Caco-2 (cell line): ENCODE results near the gene DUSP1. TPM values are rescaled to one million over a fixed set of nuclear protein-coding genes. Genes with fewer than 3 reads are reported as not detected.

Experiments used
- BruUV-seq: library from RNA; stranded (reverse); fragments of 400-500 nt; replicated peaks from 2 replicates; lab custom pipeline; 2021; lab: Mats Ljungman, UMichigan
- CTCF ChIA-PET: fragments of 300-600 bp; sonication (Branson Sonifier 250); formaldehyde crosslinking; loops from one replicate; lab custom pipeline; 2022; ENCODE audit warnings: antibody characterized with exemption; lab: Charles Lee
- POLR2A ChIA-PET: fragments of 300-600 bp; sonication (Branson Sonifier 250); formaldehyde crosslinking; loops from one replicate; lab custom pipeline; 2022; ENCODE audit warnings: antibody characterized with exemption; lab: Charles Lee
- DNase-seq, 2 experiments: peaks; one replicate each; pipeline versions ENCODE4 v3.0.0 to v3.0.0-alpha.2; 2020 to 2022
- H3K27me3 ChIP-seq: replicated peaks from 2 replicates; pipeline ENCODE4 v1.6.0; 2011; ENCODE audit warnings: low read length; ENCODE audit not compliant: control insufficient read depth, insufficient read depth
- H3K36me3 ChIP-seq: 2 replicates; pipeline ENCODE4 v1.5.1; 2011; ENCODE audit warnings: low read length; ENCODE audit not compliant: control insufficient read depth, insufficient read depth
- H3K4me1 ChIP-seq: fragments of 250-450 bp; sonication (Bioruptor Pico); 2 replicates; pipeline ENCODE4 v1.5.1; 2020; ENCODE audit warnings: mild to moderate bottlenecking
- H3K4me3 ChIP-seq: 2 replicates; pipeline ENCODE4 v1.5.1; 2011; ENCODE audit warnings: low read depth, mild to moderate bottlenecking, control low read depth, low read length
- H3K9me3 ChIP-seq: fragments of 250-450 bp; sonication (Bioruptor Pico); 2 replicates; pipeline ENCODE4 v1.5.1; 2020; ENCODE audit warnings: mild to moderate bottlenecking, moderate library complexity
- H3K27ac Mint-ChIP-seq: one replicate; pipeline ENCODE4 v1.8.0; 2022; ENCODE audit warnings: mixed read lengths; ENCODE audit not compliant: unreplicated experiment
- H3K27me3 Mint-ChIP-seq: one replicate; pipeline ENCODE4 v1.8.0; 2022; ENCODE audit warnings: mixed read lengths; ENCODE audit not compliant: insufficient read depth, unreplicated experiment
- H3K36me3 Mint-ChIP-seq: one replicate; pipeline ENCODE4 v1.8.0; 2022; ENCODE audit warnings: mild to moderate bottlenecking, mixed read lengths; ENCODE audit not compliant: insufficient read depth, unreplicated experiment
- H3K4me1 Mint-ChIP-seq: one replicate; pipeline ENCODE4 v1.8.0; 2022; ENCODE audit warnings: low read depth, mixed read lengths; ENCODE audit not compliant: unreplicated experiment
- H3K4me3 Mint-ChIP-seq: one replicate; pipeline ENCODE4 v1.8.0; 2022; ENCODE audit warnings: mild to moderate bottlenecking, moderate library complexity, mixed read lengths; ENCODE audit not compliant: unreplicated experiment
- H3K9me3 Mint-ChIP-seq: one replicate; pipeline ENCODE4 v1.8.0; 2022; ENCODE audit warnings: mixed read lengths; ENCODE audit not compliant: unreplicated experiment
- intact Hi-C: fragments of 100-400 bp; cut with micrococcal nuclease; formaldehyde crosslinking; loops from one replicate; pipeline ENCODE4 v1.10.0; 2022; ENCODE audit not compliant: unreplicated experiment
- total RNA-seq: library from RNA; stranded (reverse); gene quantifications from 2 replicates; pipeline ENCODE4 v1.2.3, GENCODE V29; 2022
- TF ChIP-seq, protein P1 (sequence below), 2 experiments: fragments of 200-600 bp in 1 of 2; IDR thresholded peaks; 1 replicate in 1 of 2; 2 replicates in 1 of 2; pipeline versions ENCODE4 v1.5.1 to v1.8.0; 2011 to 2022; ENCODE audit warnings: antibody characterized with exemption in 1 of 2, control low read depth in 1 of 2, inconsistent platforms in 1 of 2, low read depth in 1 of 2, low read length in 1 of 2, mild to moderate bottlenecking in 1 of 2, moderate library complexity in 1 of 2; ENCODE audit not compliant: insufficient read depth in 1 of 2, severe bottlenecking in 1 of 2, unreplicated experiment in 1 of 2

DUSP1 gene
- total RNA-seq, 1 experiment from 2014 or later: 28.3 TPM

DNA sequence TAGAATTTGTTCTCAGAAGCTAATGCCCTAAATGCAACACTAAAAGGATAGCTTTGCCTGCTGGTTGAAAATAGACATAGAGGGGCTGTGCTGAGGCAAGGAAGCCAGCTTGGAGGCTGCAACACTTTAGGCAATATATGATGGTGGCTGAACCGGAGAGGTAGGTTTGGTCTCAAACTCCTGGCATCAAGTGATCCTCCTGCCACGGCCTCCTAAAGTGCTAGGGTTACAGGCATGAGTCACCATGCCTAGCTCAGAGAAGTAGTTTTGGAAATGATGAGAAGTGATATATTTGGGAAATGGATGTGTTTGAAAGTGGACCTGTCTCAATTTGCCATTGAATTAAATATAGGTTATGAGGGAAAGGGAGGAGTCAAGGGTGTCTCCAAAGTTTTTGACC is 10.0 kb downstream of the DUSP1 start:
- no peaks in the 10 kb centered on the region for H3K9me3 ChIP-seq
- CTCF ChIA-PET: interaction anchor here (0.6 to 0.9 kb wide), 2 partner anchors 15 to 551 kb away, joined by 5 to 6 read pairs; no protein-coding TSS in a partner anchor
- no peaks in the 10 kb centered on the region for H3K27me3 Mint-ChIP-seq
- H3K4me3 ChIP-seq: no peak overlapping the region
- TF ChIP-seq, protein P1, sequence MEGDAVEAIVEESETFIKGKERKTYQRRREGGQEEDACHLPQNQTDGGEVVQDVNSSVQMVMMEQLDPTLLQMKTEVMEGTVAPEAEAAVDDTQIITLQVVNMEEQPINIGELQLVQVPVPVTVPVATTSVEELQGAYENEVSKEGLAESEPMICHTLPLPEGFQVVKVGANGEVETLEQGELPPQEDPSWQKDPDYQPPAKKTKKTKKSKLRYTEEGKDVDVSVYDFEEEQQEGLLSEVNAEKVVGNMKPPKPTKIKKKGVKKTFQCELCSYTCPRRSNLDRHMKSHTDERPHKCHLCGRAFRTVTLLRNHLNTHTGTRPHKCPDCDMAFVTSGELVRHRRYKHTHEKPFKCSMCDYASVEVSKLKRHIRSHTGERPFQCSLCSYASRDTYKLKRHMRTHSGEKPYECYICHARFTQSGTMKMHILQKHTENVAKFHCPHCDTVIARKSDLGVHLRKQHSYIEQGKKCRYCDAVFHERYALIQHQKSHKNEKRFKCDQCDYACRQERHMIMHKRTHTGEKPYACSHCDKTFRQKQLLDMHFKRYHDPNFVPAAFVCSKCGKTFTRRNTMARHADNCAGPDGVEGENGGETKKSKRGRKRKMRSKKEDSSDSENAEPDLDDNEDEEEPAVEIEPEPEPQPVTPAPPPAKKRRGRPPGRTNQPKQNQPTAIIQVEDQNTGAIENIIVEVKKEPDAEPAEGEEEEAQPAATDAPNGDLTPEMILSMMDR (IDR thresholded peaks at IDR 0.05; ENCODE audit: insufficient read depth in 1 of 2, low read depth in 1 of 2, low read length in 1 of 2, severe bottlenecking in 1 of 2, unreplicated experiment in 1 of 2): no peak
- no peak overlapping the region for H3K4me3 Mint-ChIP-seq
- peaks cover 14% of the 10 kb centered on the region for H3K4me1 Mint-ChIP-seq
- H3K36me3 Mint-ChIP-seq: peaks cover 17% of the 10 kb centered on the region
- H3K27me3 ChIP-seq: no peaks in the 10 kb centered on the region
- BruUV-seq: no TSS peak
- no peaks in the 10 kb centered on the region for H3K9me3 Mint-ChIP-seq
- peaks cover 8% of the 10 kb centered on the region; the same call in 1 of the 2 replicates for H3K4me1 ChIP-seq
- H3K27ac Mint-ChIP-seq: no peak overlapping the region
- POLR2A ChIA-PET: no interaction called here
- peak in 1 of 2 experiments; percentile 6 for DNase-seq
- H3K36me3 ChIP-seq: no peaks in the 10 kb centered on the region
- intact Hi-C loops: no loop called here

DNA sequence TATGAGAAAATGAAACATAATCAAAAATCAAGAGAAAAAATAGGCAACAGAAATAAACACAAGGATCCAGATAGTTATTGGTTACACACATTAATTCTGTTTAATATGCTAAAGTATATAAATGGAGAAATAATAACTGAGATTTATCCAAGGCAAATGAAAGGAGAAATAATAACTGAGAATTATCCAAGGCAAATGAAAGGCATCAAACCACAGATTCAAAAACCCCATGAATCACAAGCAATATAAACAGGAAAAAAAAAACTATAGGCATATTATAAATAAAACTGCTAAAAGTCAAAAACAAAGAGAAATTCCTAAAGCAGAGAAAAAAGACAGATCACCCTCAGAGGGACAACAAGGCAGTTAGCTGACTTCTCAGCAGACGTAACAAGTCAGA is 10.9 kb downstream of the DUSP1 start:
- ChIA-PET CTCF (interaction anchor here (0.6 kb wide), 1 partner anchor 842 kb away, joined by 3 read pairs; no protein-coding TSS in a partner anchor), POLR2A (no interaction called here)

GRCh38 chr5:172758834-172759149 is 12.2 kb downstream of the DUSP1 start:
- intact Hi-C loops: no loop called here
- no peaks in the 10 kb centered on the region for H3K9me3 Mint-ChIP-seq
- no peaks in the 10 kb centered on the region for H3K4me1 ChIP-seq
- H3K4me3 ChIP-seq: no peak overlapping the region
- TF ChIP-seq, protein P1 (IDR thresholded peaks at IDR 0.05; ENCODE audit: insufficient read depth in 1 of 2, low read depth in 1 of 2, low read length in 1 of 2, severe bottlenecking in 1 of 2, unreplicated experiment in 1 of 2): no peak
- no peak overlapping the region for H3K27ac Mint-ChIP-seq
- no peak for DNase-seq
- 0 out of 2 replicates have a peak, but pooled peaks cover 3% of the 10 kb centered on the region for H3K9me3 ChIP-seq
- H3K36me3 Mint-ChIP-seq: peaks cover under 1% of the 10 kb centered on the region
- ChIA-PET CTCF (no interaction called here), POLR2A (no interaction called here)
- BruUV-seq: no TSS peak
- H3K27me3 Mint-ChIP-seq: no peaks in the 10 kb centered on the region
- H3K4me3 Mint-ChIP-seq: no peak overlapping the region
- H3K4me1 Mint-ChIP-seq: no peaks in the 10 kb centered on the region
- no peaks in the 10 kb centered on the region for H3K36me3 ChIP-seq
- H3K27me3 ChIP-seq: no peaks in the 10 kb centered on the region

More for the DNA sequence above, 10.9 kb downstream of the DUSP1 start:
- Histone ChIP-seq H3K4me3 (no peak overlapping the region), H3K9me3 (0 out of 2 replicates have a peak, but pooled peaks cover 3% of the 10 kb centered on the region), H3K27me3 (no peaks in the 10 kb centered on the region), H3K4me1 (0 out of 2 replicates have a peak, but pooled peaks cover 4% of the 10 kb centered on the region), H3K36me3 (no peaks in the 10 kb centered on the region)
- DNase-seq: no peak
- Mint-ChIP-seq H3K9me3 (no peaks in the 10 kb centered on the region), H3K27ac (no peak overlapping the region), H3K4me1 (peaks cover 7% of the 10 kb centered on the region), H3K36me3 (peaks cover 9% of the 10 kb centered on the region), H3K27me3 (no peaks in the 10 kb centered on the region), H3K4me3 (no peak overlapping the region)
- intact Hi-C loops: no loop called here
- TF ChIP-seq, protein P1 (IDR thresholded peaks at IDR 0.05; ENCODE audit: insufficient read depth in 1 of 2, low read depth in 1 of 2, low read length in 1 of 2, severe bottlenecking in 1 of 2, unreplicated experiment in 1 of 2): no peak
- BruUV-seq: no TSS peak
